Liver (tissue), 3 donors: ENCODE measurements around the gene VGLL4.

ENCODE experiments used
- EGR1 ChIP-seq, 2 donors: IDR thresholded peaks; 2 replicates each; pipeline ENCODE4 v1.6.1; 2016 to 2018; ENCODE audit warnings: antibody characterized with exemption in 2 of 2, low read depth in 2 of 2
- GABPA ChIP-seq, 2 donors: IDR thresholded peaks in 1 of 2; conservative IDR thresholded peaks in 1 of 2; 2 replicates each; pipeline ENCODE4 v1.6.1; 2016; ENCODE audit warnings: antibody characterized with exemption in 2 of 2, mild to moderate bottlenecking in 1 of 2, moderate library complexity in 1 of 2
- RAD21 ChIP-seq, 2 donors: IDR thresholded peaks; 2 replicates each; pipeline ENCODE4 v1.6.1; 2016; ENCODE audit warnings: antibody characterized with exemption in 2 of 2, mild to moderate bottlenecking in 2 of 2
- RXRA ChIP-seq, 2 donors: IDR thresholded peaks; 2 replicates each; pipeline ENCODE4 v1.6.1; 2017 to 2018; ENCODE audit warnings: antibody characterized with exemption in 2 of 2, mild to moderate bottlenecking in 1 of 2
- SP1 ChIP-seq: IDR thresholded peaks from 2 replicates; pipeline ENCODE4 v1.6.1; 2018; ENCODE audit warnings: antibody characterized with exemption, mild to moderate bottlenecking
- TAF1 ChIP-seq: conservative IDR thresholded peaks from 2 replicates; pipeline ENCODE4 v1.6.1; 2016; ENCODE audit warnings: antibody characterized with exemption, mild to moderate bottlenecking
- YY1 ChIP-seq: IDR thresholded peaks from 2 replicates; pipeline ENCODE4 v1.6.1; 2016; ENCODE audit warnings: antibody characterized with exemption, mild to moderate bottlenecking
- TF ChIP-seq, protein P1 (sequence below): IDR thresholded peaks from 2 replicates; pipeline ENCODE4 v1.6.1; 2016; ENCODE audit warnings: antibody characterized with exemption
- TF ChIP-seq, protein P2 (sequence below): fragments of 150-350 bp; IDR thresholded peaks from 2 replicates; pipeline ENCODE4 v1.5.1; 2017; ENCODE audit warnings: improper control_type of control experiment, low read depth, low read length; ENCODE audit not compliant: missing input control
- TF ChIP-seq, protein P3 (sequence below): IDR thresholded peaks from 2 replicates; pipeline ENCODE4 v1.6.1; 2016; ENCODE audit warnings: antibody characterized with exemption, mild to moderate bottlenecking
- donor health status: healthy.
- donor health status: healthy.

DNA sequence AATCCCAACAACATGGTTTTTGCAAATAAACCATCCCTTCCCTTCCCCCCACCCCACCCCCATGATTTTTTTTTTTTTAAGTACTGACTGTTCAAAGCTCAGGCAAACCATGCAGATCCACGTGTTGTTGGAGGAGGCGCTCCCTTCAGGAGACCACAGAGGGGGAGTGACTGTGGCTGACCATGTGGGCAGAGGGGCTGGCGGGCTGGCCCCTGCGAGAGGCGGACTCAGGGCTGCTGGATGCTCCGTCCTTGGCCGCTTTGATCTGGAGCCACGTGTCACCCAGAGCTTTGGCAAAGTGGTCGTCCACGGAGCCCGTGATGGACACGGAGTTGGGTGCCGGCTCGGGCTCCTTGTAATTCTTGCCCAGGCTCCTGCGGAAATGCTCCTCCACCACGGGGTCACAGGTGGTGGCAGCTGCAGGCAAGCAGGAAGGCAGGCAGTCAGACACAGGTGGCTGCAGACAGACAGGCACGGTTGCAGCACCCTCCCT lies 85.3 kb downstream of the VGLL4 start:
- no peak for TF ChIP-seq EGR1 (IDR thresholded peaks at IDR 0.05; ENCODE audit: low read depth in 2 of 2)
- TF ChIP-seq, protein P1, sequence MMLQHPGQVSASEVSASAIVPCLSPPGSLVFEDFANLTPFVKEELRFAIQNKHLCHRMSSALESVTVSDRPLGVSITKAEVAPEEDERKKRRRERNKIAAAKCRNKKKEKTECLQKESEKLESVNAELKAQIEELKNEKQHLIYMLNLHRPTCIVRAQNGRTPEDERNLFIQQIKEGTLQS = no peak
- TF ChIP-seq, protein P2, sequence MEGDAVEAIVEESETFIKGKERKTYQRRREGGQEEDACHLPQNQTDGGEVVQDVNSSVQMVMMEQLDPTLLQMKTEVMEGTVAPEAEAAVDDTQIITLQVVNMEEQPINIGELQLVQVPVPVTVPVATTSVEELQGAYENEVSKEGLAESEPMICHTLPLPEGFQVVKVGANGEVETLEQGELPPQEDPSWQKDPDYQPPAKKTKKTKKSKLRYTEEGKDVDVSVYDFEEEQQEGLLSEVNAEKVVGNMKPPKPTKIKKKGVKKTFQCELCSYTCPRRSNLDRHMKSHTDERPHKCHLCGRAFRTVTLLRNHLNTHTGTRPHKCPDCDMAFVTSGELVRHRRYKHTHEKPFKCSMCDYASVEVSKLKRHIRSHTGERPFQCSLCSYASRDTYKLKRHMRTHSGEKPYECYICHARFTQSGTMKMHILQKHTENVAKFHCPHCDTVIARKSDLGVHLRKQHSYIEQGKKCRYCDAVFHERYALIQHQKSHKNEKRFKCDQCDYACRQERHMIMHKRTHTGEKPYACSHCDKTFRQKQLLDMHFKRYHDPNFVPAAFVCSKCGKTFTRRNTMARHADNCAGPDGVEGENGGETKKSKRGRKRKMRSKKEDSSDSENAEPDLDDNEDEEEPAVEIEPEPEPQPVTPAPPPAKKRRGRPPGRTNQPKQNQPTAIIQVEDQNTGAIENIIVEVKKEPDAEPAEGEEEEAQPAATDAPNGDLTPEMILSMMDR = no peak
- TF ChIP-seq YY1 = no peak
- TF ChIP-seq SP1 = no peak
- TF ChIP-seq RXRA (IDR thresholded peaks at IDR 0.05) = no peak
- TF ChIP-seq, protein P3, sequence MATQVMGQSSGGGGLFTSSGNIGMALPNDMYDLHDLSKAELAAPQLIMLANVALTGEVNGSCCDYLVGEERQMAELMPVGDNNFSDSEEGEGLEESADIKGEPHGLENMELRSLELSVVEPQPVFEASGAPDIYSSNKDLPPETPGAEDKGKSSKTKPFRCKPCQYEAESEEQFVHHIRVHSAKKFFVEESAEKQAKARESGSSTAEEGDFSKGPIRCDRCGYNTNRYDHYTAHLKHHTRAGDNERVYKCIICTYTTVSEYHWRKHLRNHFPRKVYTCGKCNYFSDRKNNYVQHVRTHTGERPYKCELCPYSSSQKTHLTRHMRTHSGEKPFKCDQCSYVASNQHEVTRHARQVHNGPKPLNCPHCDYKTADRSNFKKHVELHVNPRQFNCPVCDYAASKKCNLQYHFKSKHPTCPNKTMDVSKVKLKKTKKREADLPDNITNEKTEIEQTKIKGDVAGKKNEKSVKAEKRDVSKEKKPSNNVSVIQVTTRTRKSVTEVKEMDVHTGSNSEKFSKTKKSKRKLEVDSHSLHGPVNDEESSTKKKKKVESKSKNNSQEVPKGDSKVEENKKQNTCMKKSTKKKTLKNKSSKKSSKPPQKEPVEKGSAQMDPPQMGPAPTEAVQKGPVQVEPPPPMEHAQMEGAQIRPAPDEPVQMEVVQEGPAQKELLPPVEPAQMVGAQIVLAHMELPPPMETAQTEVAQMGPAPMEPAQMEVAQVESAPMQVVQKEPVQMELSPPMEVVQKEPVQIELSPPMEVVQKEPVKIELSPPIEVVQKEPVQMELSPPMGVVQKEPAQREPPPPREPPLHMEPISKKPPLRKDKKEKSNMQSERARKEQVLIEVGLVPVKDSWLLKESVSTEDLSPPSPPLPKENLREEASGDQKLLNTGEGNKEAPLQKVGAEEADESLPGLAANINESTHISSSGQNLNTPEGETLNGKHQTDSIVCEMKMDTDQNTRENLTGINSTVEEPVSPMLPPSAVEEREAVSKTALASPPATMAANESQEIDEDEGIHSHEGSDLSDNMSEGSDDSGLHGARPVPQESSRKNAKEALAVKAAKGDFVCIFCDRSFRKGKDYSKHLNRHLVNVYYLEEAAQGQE = no peak
- TF ChIP-seq TAF1 = no peak
- no peak for TF ChIP-seq RAD21 (IDR thresholded peaks at IDR 0.05)
- TF ChIP-seq GABPA (IDR thresholded peaks at IDR 0.05 in 1 of 2, conservative IDR thresholded peaks at IDR 0.05 in 1 of 2) = no peak
